HCT116 (cell line): ENCODE measurements around the gene ANO2.

Source experiments
- CTCF ChIP-seq, 3 experiments: fragments of 200-600 bp in 1 of 3; sonication (generic) in 1 of 3; IDR thresholded peaks in 2 of 3; conservative IDR thresholded peaks in 1 of 3; 2 replicates each; pipeline ENCODE4 v1.5.1; 2012 to 2017; ENCODE audit warnings: low read depth in 2 of 3, low read length in 2 of 3, antibody characterized with exemption in 1 of 3, borderline replicate concordance in 1 of 3, control low read depth in 1 of 3, mild to moderate bottlenecking in 1 of 3, mixed read lengths in 1 of 3, mixed run types in 1 of 3, moderate library complexity in 1 of 3; ENCODE audit not compliant: insufficient read depth in 1 of 3
- EZH2 ChIP-seq: fragments of 200-600 bp; sonication (generic); IDR thresholded peaks from 2 replicates; pipeline ENCODE4 v1.6.1; 2017; ENCODE audit warnings: antibody characterized with exemption, mixed run types
- JUND ChIP-seq: IDR thresholded peaks from 2 replicates; pipeline ENCODE4 v1.6.1; 2012
- MAX ChIP-seq: IDR thresholded peaks from 2 replicates; pipeline ENCODE4 v1.6.1; 2012
- POLR2A ChIP-seq: IDR thresholded peaks from 2 replicates; pipeline ENCODE4 v1.7.0; 2011; ENCODE audit warnings: borderline replicate concordance; ENCODE audit not compliant: insufficient read depth, insufficient read length; ENCODE audit errors: extremely low read depth
- POLR2AphosphoS5 ChIP-seq: IDR thresholded peaks from 2 replicates; pipeline ENCODE4 v1.6.1; 2011; ENCODE audit warnings: mild to moderate bottlenecking, low read depth, low read length, moderate library complexity
- REST ChIP-seq: IDR thresholded peaks from 2 replicates; pipeline ENCODE4 v1.6.1; 2012; ENCODE audit warnings: low read depth
- SIN3A ChIP-seq: IDR thresholded peaks from 2 replicates; pipeline ENCODE4 v1.6.1; 2012; ENCODE audit warnings: low read depth
- TCF7L2 ChIP-seq: IDR thresholded peaks from 2 replicates; pipeline ENCODE4 v1.7.0; 2011; ENCODE audit warnings: borderline replicate concordance, inconsistent platforms; ENCODE audit not compliant: insufficient read depth, insufficient read length; ENCODE audit errors: extremely low read depth
- ZFX ChIP-seq: fragments of 450-650 bp; IDR thresholded peaks from 2 replicates; pipeline ENCODE4 v1.6.1; 2017
- ZNF274 ChIP-seq: fragments of 200-500 bp; sonication (Bioruptor generic); IDR thresholded peaks from 2 replicates; pipeline ENCODE4 v1.6.1; 2014; ENCODE audit warnings: mild to moderate bottlenecking, low read depth, low read length, inconsistent platforms

- TF ChIP-seq MAX, result no peak
- TF ChIP-seq JUND, result no peak
- TF ChIP-seq CTCF (IDR thresholded peaks at IDR 0.05 in 2 of 3, conservative IDR thresholded peaks at IDR 0.05 in 1 of 3; ENCODE audit: borderline replicate concordance in 1 of 3, insufficient read depth in 1 of 3, low read depth in 2 of 3, low read length in 2 of 3), result no peak
- TF ChIP-seq POLR2A, result no peak
- TF ChIP-seq ZFX, result no peak
- no peak for TF ChIP-seq EZH2
- TF ChIP-seq POLR2AphosphoS5, result no peak
- no peak for TF ChIP-seq REST
- no peak for TF ChIP-seq ZNF274
- TF ChIP-seq TCF7L2, result no peak
- TF ChIP-seq SIN3A, result no peak
These were observed 42.5 kb upstream of the ANO2 start for GRCh38 chr12:5987573-5987972.
